Loucy (cell line): Measurements from ENCODE around the gene AP2A1.

ENCODE experiments used
- CTCF ChIP-seq: fragments of 200-600 bp; sonication (generic); conservative IDR thresholded peaks from 2 replicates; pipeline ENCODE4 v1.5.1; 2014; ENCODE audit warnings: mild to moderate bottlenecking, antibody characterized with exemption, low read length
- EZH2phosphoT487 ChIP-seq: fragments of 200-600 bp; IDR thresholded peaks from 2 replicates; pipeline ENCODE4 v1.6.1; 2018; ENCODE audit warnings: antibody characterized with exemption, mild to moderate bottlenecking, moderate library complexity, borderline replicate concordance

GRCh38 chr19:49782515-49782914 is 15.7 kb downstream of the AP2A1 start:
- TF ChIP-seq CTCF (no peak), EZH2phosphoT487 (no peak)
